K562 (cell line): ENCODE results near the gene HOXB5. TPM values are rescaled to one million over a fixed set of nuclear protein-coding genes. Genes with fewer than 3 reads are reported as not detected.

ENCODE experiments used
- ATAC-seq: fragments of 200-7000 bp; cut with Tn5 transposase; 3 replicates; pipeline ENCODE4 v1.9.1; 2020; ENCODE audit warnings: moderate library complexity
- BruUV-seq: library from RNA; stranded (reverse); fragments of 400-500 nt; replicated peaks from 2 replicates; lab custom pipeline; 2021; lab: Mats Ljungman, UMichigan
- CTCF ChIA-PET: fragments of 300-600 bp; formaldehyde crosslinking; extraction: SDS; loops from one replicate; lab custom pipeline; 2021; ENCODE audit warnings: low intra/inter-chr PET ratio; lab: Yijun Ruan, JAX
- POLR2A ChIA-PET: fragments of 300-600, 350-650 bp; sonication (Branson Sonifier 250); formaldehyde crosslinking; extraction: SDS; loops from one replicate; lab custom pipeline; 2021; ENCODE audit warnings: antibody characterized with exemption, inconsistent platforms; lab: Yijun Ruan, JAX
- DNase-seq, 4 experiments: peaks; one replicate each; pipeline versions ENCODE4 v3.0.0 to v3.0.0-alpha.2; 2011 to 2018; ENCODE audit warnings: low spot score in 3 of 4, mixed read lengths in 3 of 4; ENCODE audit errors: extremely low read depth in 1 of 4
- FAIRE-seq: peaks from 2 replicates; lab custom pipeline; 2011; peaks lifted over from hg19 to GRCh38; lab: Jason Lieb, UNC
- H2AFZ ChIP-seq: 2 replicates; pipeline ENCODE4 v1.6.0; 2011; ENCODE audit warnings: low read depth, low read length, control low read depth, inconsistent platforms
- H3K27ac ChIP-seq: fragments of 200-600 bp; 3 replicates; pipeline ENCODE4 v1.8.0; 2011; ENCODE audit warnings: low read depth, mild to moderate bottlenecking, control low read depth, inconsistent platforms, low read length, moderate library complexity, mixed read lengths; ENCODE audit errors: extremely low read depth
- H3K27me3 ChIP-seq, 2 experiments: fragments of 300-600 bp in 1 of 2; 2 replicates in 1 of 2; 3 replicates in 1 of 2; pipeline versions ENCODE4 v1.6.0 to v1.8.0; 2011; ENCODE audit warnings: inconsistent platforms in 2 of 2, low read length in 2 of 2, mild to moderate bottlenecking in 1 of 2, mixed read lengths in 1 of 2, moderate library complexity in 1 of 2; ENCODE audit not compliant: control insufficient read depth in 2 of 2, insufficient read depth in 2 of 2
- H3K36me3 ChIP-seq: fragments of 300-600 bp; 3 replicates; pipeline ENCODE4 v1.8.0; 2011; ENCODE audit warnings: mild to moderate bottlenecking, low read length, inconsistent platforms; ENCODE audit not compliant: control insufficient read depth, insufficient read depth
- H3K4me1 ChIP-seq, 2 experiments: fragments of 200-600 bp in 1 of 2; replicated peaks in 1 of 2; 2 replicates in 1 of 2; 3 replicates in 1 of 2; pipeline versions ENCODE4 v1.5.1 to v1.8.0; 2011; ENCODE audit warnings: inconsistent platforms in 2 of 2, low read length in 2 of 2, mild to moderate bottlenecking in 1 of 2, mixed read lengths in 1 of 2, moderate library complexity in 1 of 2; ENCODE audit not compliant: control insufficient read depth in 2 of 2, insufficient read depth in 2 of 2
- H3K4me2 ChIP-seq: 2 replicates; pipeline ENCODE4 v1.6.1; 2011; ENCODE audit warnings: low read length, control low read depth, inconsistent platforms, mixed read lengths; ENCODE audit not compliant: insufficient read depth
- H3K4me3 ChIP-seq: fragments of 200-600 bp; sonication (generic), shearing (Covaris generic); 2 replicates; pipeline ENCODE4 v1.5.1; 2016; ENCODE audit warnings: control low read depth, inconsistent platforms
- H3K79me2 ChIP-seq: fragments of 200-600 bp; 3 replicates; pipeline ENCODE4 v1.8.0; 2011; ENCODE audit warnings: low read length, inconsistent platforms; ENCODE audit not compliant: control insufficient read depth, insufficient read depth
- H3K9ac ChIP-seq, 2 experiments: 2 replicates each; pipeline versions ENCODE4 v1.6.0 to v1.6.1; 2011; ENCODE audit warnings: low read depth in 2 of 2, low read length in 2 of 2, control low read depth in 1 of 2, inconsistent platforms in 1 of 2, mild to moderate bottlenecking in 1 of 2, mixed read lengths in 1 of 2; ENCODE audit not compliant: insufficient read depth in 1 of 2
- H3K9me1 ChIP-seq: one replicate; pipeline ENCODE4 v1.6.0; 2011; ENCODE audit warnings: inconsistent platforms, mild to moderate bottlenecking, low read length, moderate library complexity; ENCODE audit not compliant: control insufficient read depth, insufficient read depth
- H3K9me3 ChIP-seq: replicated peaks from 2 replicates; pipeline ENCODE4 v1.5.1; 2011; ENCODE audit warnings: low read depth, low read length, inconsistent platforms; ENCODE audit not compliant: control insufficient read depth, insufficient read depth
- H4K20me1 ChIP-seq: replicated peaks from 2 replicates; pipeline ENCODE4 v1.6.1; 2011; ENCODE audit warnings: low read length, inconsistent platforms, mixed read lengths; ENCODE audit not compliant: control insufficient read depth, insufficient read depth
- CBX1 ChIP-seq: sonication (generic); IDR thresholded peaks from 2 replicates; pipeline ENCODE4 v1.6.1; 2016; ENCODE audit warnings: antibody characterized with exemption, low read depth, mild to moderate bottlenecking
- MIER1 ChIP-seq: fragments of 450-650 bp; IDR thresholded peaks from 2 replicates; pipeline ENCODE4 v1.6.1; 2016; ENCODE audit warnings: antibody characterized with exemption, mild to moderate bottlenecking, low read depth
- NEUROD1 ChIP-seq: fragments of 150-350 bp; IDR thresholded peaks from 2 replicates; pipeline ENCODE4 v1.6.1; 2014; ENCODE audit warnings: borderline replicate concordance, low read length, low read depth; ENCODE audit not compliant: partially characterized antibody
- POLR2A ChIP-seq: fragments of 450-650 bp; conservative IDR thresholded peaks from 2 replicates; pipeline ENCODE4 v1.6.1; 2016
- TEAD4 ChIP-seq, 2 experiments: sonication (generic) in 1 of 2; formaldehyde crosslinking in 1 of 2; IDR thresholded peaks; 2 replicates each; pipeline versions ENCODE4 v1.6.1 to v1.8.0; 2012 to 2022; ENCODE audit warnings: borderline replicate concordance in 1 of 2, inconsistent platforms in 1 of 2, low read length in 1 of 2, mild to moderate bottlenecking in 1 of 2, missing genetic modification reagents in 1 of 2
- TSC22D4 ChIP-seq: fragments of 450-650 bp; IDR thresholded peaks from 2 replicates; pipeline ENCODE4 v1.6.1; 2016; ENCODE audit warnings: missing genetic modification characterization, missing biosample characterization, control low read depth
- ZNF175 ChIP-seq: fragments of 200-800 bp; sonication (Bioruptor generic); IDR thresholded peaks from 2 replicates; pipeline ENCODE4 v1.6.1; 2016; ENCODE audit warnings: low read depth, mild to moderate bottlenecking, missing genetic modification characterization, missing compliant biosample characterization
- WGBS: fragments of 100-300 bp; shearing (Covaris generic); methylation state at CpG from one replicate; pipeline ENCODE4 v1.1.6; 2016; ENCODE audit warnings: low coverage, mixed read lengths; ENCODE audit not compliant: insufficient coverage; ENCODE audit errors: missing lambda C conversion rate; 5-methylcytosine and 5-hydroxymethylcytosine counted together
- in situ Hi-C: fragments of 300-500 bp; cut with MboI; formaldehyde crosslinking; loops from 4 replicates; pipeline ENCODE4 v1.15.0; 2018; ENCODE audit warnings: inconsistent platforms, mixed read lengths
- intact Hi-C: fragments of 100-400 bp; cut with micrococcal nuclease; formaldehyde crosslinking; loops from 2 replicates; pipeline ENCODE4 v1.14.2; 2022
- polyA plus RNA-seq, 8 experiments: library from polyadenylated mRNA; depleted of rRNA in 4 of 8; stranded (reverse) in 5 of 8; unstranded in 3 of 8; fragments of >200 nt; fragmentation: Nextera tagmentation in 2 of 8; fragmentation: Illumina TruSeq in 1 of 8; extraction: Ambion mirVana in 2 of 8; extraction: Trizol in 1 of 8; gene quantifications; 2 replicates each; pipeline versions ENCODE4 v1.2.1 to v1.2.3, GENCODE V29; 2011 to 2014; ENCODE audit warnings: inconsistent platforms in 1 of 8, missing spikeins in 1 of 8
- total RNA-seq, 7 experiments: library from RNA; depleted of rRNA in 6 of 7; stranded (reverse); fragments of >200 nt in 6 of 7; fragmentation: Illumina TruSeq in 2 of 7; extraction: Trizol in 2 of 7; gene quantifications; 2 replicates each; pipeline versions ENCODE4 v1.2.1 to v1.2.3, GENCODE V29; 2011 to 2021; ENCODE audit warnings: low replicate concordance in 1 of 7
- TF ChIP-seq, protein P1 (sequence below): fragments of 450-650 bp; IDR thresholded peaks from one replicate; pipeline ENCODE4 v1.6.1; 2018; ENCODE audit warnings: mild to moderate bottlenecking, moderate library complexity; ENCODE audit not compliant: partially characterized antibody
- TF ChIP-seq, protein P2 (sequence below), 2 experiments: fragments of 450-650 bp in 1 of 2; IDR thresholded peaks; 2 replicates each; pipeline ENCODE4 v1.6.1; 2011 to 2017; ENCODE audit warnings: low read depth in 2 of 2, antibody characterized with exemption in 1 of 2, borderline replicate concordance in 1 of 2, low read length in 1 of 2, mild to moderate bottlenecking in 1 of 2, mixed read lengths in 1 of 2; ENCODE audit not compliant: control insufficient read depth in 1 of 2
- TF ChIP-seq, protein P3 (sequence below): sonication (generic); formaldehyde crosslinking; IDR thresholded peaks from 2 replicates; pipeline ENCODE4 v1.5.0; 2020; ENCODE audit warnings: missing genetic modification reagents
- TF ChIP-seq, protein P4 (sequence below), 2 experiments: fragments of 450-650 bp; IDR thresholded peaks; 2 replicates each; pipeline ENCODE4 v1.6.1; 2016

Gene HOXB5
- total and polyA plus RNA-seq, 9 of the 15 experiments (the other 6 are each of a cell fraction or from before 2014, with no cell fraction given) = 0.24 to 2.7 (median 0.65) TPM

DNA sequence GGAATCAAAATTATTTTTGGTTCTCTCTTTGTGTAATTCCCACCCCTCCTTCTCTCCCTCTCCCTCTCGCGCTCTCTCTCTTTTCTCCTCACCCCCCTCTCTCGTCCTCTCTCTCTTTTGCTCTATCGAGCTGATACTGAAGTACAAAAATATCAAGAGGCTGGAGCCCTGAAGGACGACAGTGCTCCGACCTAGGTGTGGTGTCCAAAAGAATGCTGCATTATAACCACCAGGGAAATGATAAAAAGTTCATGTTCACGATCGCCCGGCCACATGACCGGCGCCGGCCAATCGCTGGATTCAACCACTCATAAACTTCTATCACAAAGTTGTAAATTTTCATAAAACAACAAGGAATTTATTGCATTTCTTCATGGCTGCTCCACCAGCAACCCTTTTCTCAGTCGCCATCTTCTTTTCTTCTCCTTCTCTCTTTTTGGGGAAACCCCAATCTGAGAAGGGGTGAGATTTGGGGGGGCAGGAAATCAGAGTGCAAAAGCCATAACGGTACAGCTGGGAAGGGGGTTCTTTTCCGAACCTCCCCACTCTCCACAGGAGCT lies 11.3 kb upstream of the HOXB5 start, which contains the start of gene HOXB6:
Gene HOXB6 (minus strand): TSS at position 217 of the 560 bp plus-strand sequence. CDS start 6,836 bp downstream, outside the sequence.
- no TSS peak for BruUV-seq
- Histone ChIP-seq H3K4me1 (peaks cover 35 to 60% of the 10 kb centered on the region in 2 experiments), H3K9ac (peak within 1 kb of the TSS; percentile 83 to 92), H3K27ac (peak within 1 kb of the TSS; percentile 81), H4K20me1 (no peaks in the 10 kb centered on the region; the same call in 1 of the 2 replicates), H3K9me3 (no peaks in the 10 kb centered on the region), H3K27me3 (no peaks in the 10 kb centered on the region), H3K79me2 (peaks cover 60% of the 10 kb centered on the region), H3K9me1 (no peaks in the 10 kb centered on the region), H2AFZ (peak within 1 kb of the TSS; percentile 97), H3K4me2 (peak within 1 kb of the TSS; percentile 87), H3K36me3 (peaks cover 6% of the 10 kb centered on the region; the same call in 1 of the 3 replicates), H3K4me3 (peak within 1 kb of the TSS; percentile 59)
- in situ Hi-C loops (no loop called here), intact Hi-C loops (no loop called here)
- DNase-seq (peak; percentile 65 to 77 (median 69)), FAIRE-seq (peak; percentile 82), ATAC-seq (peak; percentile 63)
- CTCF ChIA-PET = no interaction called here
- 0% methylated on average over 10 of the region's 16 CpGs for WGBS
- POLR2A ChIA-PET = interaction anchor here (0.7 to 1.2 kb wide), 6 partner anchors 10 to 732 kb away, joined by 3 read pairs; partner anchors contain the start of gene HOXB8
- TF ChIP-seq MIER1 (no peak), POLR2A (peak; percentile 80), CBX1 (no peak), ZNF175 (CRISPR knock-in tag) (0 out of 2 replicates have a peak, but pooled peaks have one; percentile 43), TSC22D4 (tag) (no peak), TEAD4 (IDR thresholded peaks at IDR 0.05; ENCODE audit: low read length) (0 out of 2 replicates have a peak, but pooled peaks have one; percentile 11), TEAD4 (CRISPR knock-in tag; IDR thresholded peaks at IDR 0.05; ENCODE audit: borderline replicate concordance) (no peak), NEUROD1 (no peak)
- TF ChIP-seq, protein P1, sequence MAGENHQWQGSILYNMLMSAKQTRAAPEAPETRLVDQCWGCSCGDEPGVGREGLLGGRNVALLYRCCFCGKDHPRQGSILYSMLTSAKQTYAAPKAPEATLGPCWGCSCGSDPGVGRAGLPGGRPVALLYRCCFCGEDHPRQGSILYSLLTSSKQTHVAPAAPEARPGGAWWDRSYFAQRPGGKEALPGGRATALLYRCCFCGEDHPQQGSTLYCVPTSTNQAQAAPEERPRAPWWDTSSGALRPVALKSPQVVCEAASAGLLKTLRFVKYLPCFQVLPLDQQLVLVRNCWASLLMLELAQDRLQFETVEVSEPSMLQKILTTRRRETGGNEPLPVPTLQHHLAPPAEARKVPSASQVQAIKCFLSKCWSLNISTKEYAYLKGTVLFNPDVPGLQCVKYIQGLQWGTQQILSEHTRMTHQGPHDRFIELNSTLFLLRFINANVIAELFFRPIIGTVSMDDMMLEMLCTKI = no peak
- TF ChIP-seq, protein P2, sequence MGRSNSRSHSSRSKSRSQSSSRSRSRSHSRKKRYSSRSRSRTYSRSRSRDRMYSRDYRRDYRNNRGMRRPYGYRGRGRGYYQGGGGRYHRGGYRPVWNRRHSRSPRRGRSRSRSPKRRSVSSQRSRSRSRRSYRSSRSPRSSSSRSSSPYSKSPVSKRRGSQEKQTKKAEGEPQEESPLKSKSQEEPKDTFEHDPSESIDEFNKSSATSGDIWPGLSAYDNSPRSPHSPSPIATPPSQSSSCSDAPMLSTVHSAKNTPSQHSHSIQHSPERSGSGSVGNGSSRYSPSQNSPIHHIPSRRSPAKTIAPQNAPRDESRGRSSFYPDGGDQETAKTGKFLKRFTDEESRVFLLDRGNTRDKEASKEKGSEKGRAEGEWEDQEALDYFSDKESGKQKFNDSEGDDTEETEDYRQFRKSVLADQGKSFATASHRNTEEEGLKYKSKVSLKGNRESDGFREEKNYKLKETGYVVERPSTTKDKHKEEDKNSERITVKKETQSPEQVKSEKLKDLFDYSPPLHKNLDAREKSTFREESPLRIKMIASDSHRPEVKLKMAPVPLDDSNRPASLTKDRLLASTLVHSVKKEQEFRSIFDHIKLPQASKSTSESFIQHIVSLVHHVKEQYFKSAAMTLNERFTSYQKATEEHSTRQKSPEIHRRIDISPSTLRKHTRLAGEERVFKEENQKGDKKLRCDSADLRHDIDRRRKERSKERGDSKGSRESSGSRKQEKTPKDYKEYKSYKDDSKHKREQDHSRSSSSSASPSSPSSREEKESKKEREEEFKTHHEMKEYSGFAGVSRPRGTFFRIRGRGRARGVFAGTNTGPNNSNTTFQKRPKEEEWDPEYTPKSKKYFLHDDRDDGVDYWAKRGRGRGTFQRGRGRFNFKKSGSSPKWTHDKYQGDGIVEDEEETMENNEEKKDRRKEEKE (IDR thresholded peaks at IDR 0.05; ENCODE audit: borderline replicate concordance in 1 of 2, control insufficient read depth in 1 of 2, low read depth in 2 of 2, low read length in 1 of 2) = no peak
- TF ChIP-seq, protein P3, sequence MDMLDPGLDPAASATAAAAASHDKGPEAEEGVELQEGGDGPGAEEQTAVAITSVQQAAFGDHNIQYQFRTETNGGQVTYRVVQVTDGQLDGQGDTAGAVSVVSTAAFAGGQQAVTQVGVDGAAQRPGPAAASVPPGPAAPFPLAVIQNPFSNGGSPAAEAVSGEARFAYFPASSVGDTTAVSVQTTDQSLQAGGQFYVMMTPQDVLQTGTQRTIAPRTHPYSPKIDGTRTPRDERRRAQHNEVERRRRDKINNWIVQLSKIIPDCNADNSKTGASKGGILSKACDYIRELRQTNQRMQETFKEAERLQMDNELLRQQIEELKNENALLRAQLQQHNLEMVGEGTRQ (CRISPR knock-in tag) = peak; percentile 95
- TF ChIP-seq, protein P4, sequence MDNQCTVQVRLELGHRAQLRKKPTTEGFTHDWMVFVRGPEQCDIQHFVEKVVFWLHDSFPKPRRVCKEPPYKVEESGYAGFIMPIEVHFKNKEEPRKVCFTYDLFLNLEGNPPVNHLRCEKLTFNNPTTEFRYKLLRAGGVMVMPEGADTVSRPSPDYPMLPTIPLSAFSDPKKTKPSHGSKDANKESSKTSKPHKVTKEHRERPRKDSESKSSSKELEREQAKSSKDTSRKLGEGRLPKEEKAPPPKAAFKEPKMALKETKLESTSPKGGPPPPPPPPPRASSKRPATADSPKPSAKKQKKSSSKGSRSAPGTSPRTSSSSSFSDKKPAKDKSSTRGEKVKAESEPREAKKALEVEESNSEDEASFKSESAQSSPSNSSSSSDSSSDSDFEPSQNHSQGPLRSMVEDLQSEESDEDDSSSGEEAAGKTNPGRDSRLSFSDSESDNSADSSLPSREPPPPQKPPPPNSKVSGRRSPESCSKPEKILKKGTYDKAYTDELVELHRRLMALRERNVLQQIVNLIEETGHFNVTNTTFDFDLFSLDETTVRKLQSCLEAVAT (IDR thresholded peaks at IDR 0.05) = peak in 1 of 2 experiments; percentile 18; a peak in 1 of 4 replicates
